Heart left ventricle (tissue), 13 donors: ENCODE data around the gene RBBP6.

Experiments used
- CTCF ChIP-seq, 12 donors: fragments of 200-600 bp; sonication (generic) in 4 of 12; IDR thresholded peaks; one replicate each; pipeline versions ENCODE4 v1.5.0 to v1.8.0; 2018 to 2022; ENCODE audit warnings: antibody characterized with exemption in 12 of 12, mild to moderate bottlenecking in 5 of 12
- POLR2A ChIP-seq, 2 donors: fragments of 450-650 bp; IDR thresholded peaks; one replicate each; pipeline ENCODE4 v1.6.1; 2017; ENCODE audit warnings: antibody characterized with exemption in 2 of 2, mild to moderate bottlenecking in 2 of 2, moderate library complexity in 2 of 2
- donor health status: ischemic (EF 13 %, LVEDD 7.1; RV severe dilation, severe dysfunction).
- donor health status: DM: no; HTN: yes; CAD: no.
- donor health status: DM: no; HTN: no; CAD: no.
- donor health status: ischemic (EF 25% LVEDD 6.9; RV normal size, moderate dysfunction).
- donor health status: ischemic (EF 25% LVEDD 5.7; RV mildly dilated, moderate dysfunction).
- donor health status: ischemic (EF 35%, LVEDD 5.7; RV mildly dilated, moderate dysfunction).
- donor health status: nonischemic (EF 11% LVEDD 7.7; RV severe dilation, severe dysfunction).
- donor health status: DM: yes; HTN: yes; CAD: no.
- donor health status: PGD.
- donor health status: ischemic (EF 29% LVEDD 5.4; RV normal size, mild dysfunction).
- donor health status: nonischemic (EF 23%, LVEDD 6.1; RV moderate dilation, normal function).

- TF ChIP-seq CTCF (IDR thresholded peaks at IDR 0.05): no peak
- no peak for TF ChIP-seq POLR2A (IDR thresholded peaks at IDR 0.05)
These were observed 18.4 kb upstream of the RBBP6 start for GRCh38 chr16:24520983-24521382.
